Fibroblast of gingiva (primary cell): ENCODE measurements around the gene BOK.
A peak's percentile ranks its signal among the peaks of the same experiment; 100 is the strongest.
"Not testable (repeated sequence)": the region's sequence is repeated elsewhere in the genome, so short reads cannot be mapped to it uniquely, and the experiment has no call there.

Experiments
- DNase-seq: peaks from one replicate; pipeline ENCODE4 v3.0.0-alpha.2; 2011; ENCODE audit warnings: low read depth

BOK gene

GRCh38 chr2:241559323-241560161 lies 997 bp downstream of the BOK start:
- DNase-seq, result peak; percentile 24

- DNase-seq, result no peak
Observed at GRCh38 chr2:241560162-241560882, 1.8 kb downstream of the BOK start.

GRCh38 chr2:241560883-241561474 lies 2.4 kb downstream of the BOK start:
- DNase-seq, result no peak

- peak; percentile 35 for DNase-seq
Observed at GRCh38 chr2:241561832-241562231, 3.3 kb downstream of the BOK start.

- no peak for DNase-seq
Observed at GRCh38 chr2:241562269-241562891, 3.8 kb downstream of the BOK start.

GRCh38 chr2:241563031-241563507 lies 4.5 kb downstream of the BOK start:
- no peak for DNase-seq

- DNase-seq, result no peak
Observed at GRCh38 chr2:241563571-241563980, 5.0 kb downstream of the BOK start.

- no peak for DNase-seq
Observed at GRCh38 chr2:241563981-241564595, 5.5 kb downstream of the BOK start.

- no peak for DNase-seq
Observed at GRCh38 chr2:241564596-241565410, 6.3 kb downstream of the BOK start.

GRCh38 chr2:241565411-241565810 lies 6.9 kb downstream of the BOK start:
- no peak for DNase-seq

GRCh38 chr2:241566021-241566420 lies 7.5 kb downstream of the BOK start:
- DNase-seq, result not testable (repeated sequence)

GRCh38 chr2:241566468-241566867 lies 7.9 kb downstream of the BOK start:
- no peak for DNase-seq

GRCh38 chr2:241567266-241567665 lies 8.7 kb downstream of the BOK start:
- not testable (repeated sequence) for DNase-seq

- DNase-seq, result no peak
Observed at GRCh38 chr2:241567776-241568175, 9.2 kb downstream of the BOK start.

GRCh38 chr2:241568726-241569125 lies 10.2 kb downstream of the BOK start:
- DNase-seq, result no peak

GRCh38 chr2:241569831-241570281 lies 11.3 kb downstream of the BOK start:
- no peak for DNase-seq

- no peak for DNase-seq
Observed at GRCh38 chr2:241570961-241571581, 12.5 kb downstream of the BOK start.

- no peak for DNase-seq
Observed at GRCh38 chr2:241571821-241572620, 13.5 kb downstream of the BOK start.

- not testable (repeated sequence) for DNase-seq
Observed at GRCh38 chr2:241572915-241573651, 14.5 kb downstream of the BOK start.
